HG02623 (cell line): ENCODE data around the gene CISD3.

Experiments
- ATAC-seq: cut with Tn5 transposase; IDR thresholded peaks from one replicate; pipeline ENCODE4 v1.9.1; 2021; ENCODE audit warnings: moderate library complexity; ENCODE audit not compliant: unreplicated experiment

The CISD3 gene

GRCh38 chr17:38742411-38743308 lies 12.5 kb downstream of the CISD3 start:
- no peak for ATAC-seq

- no peak for ATAC-seq
Measured at GRCh38 chr17:38743556-38744171, 13.5 kb downstream of the CISD3 start.

GRCh38 chr17:38745545-38745944 lies 15.4 kb downstream of the CISD3 start:
- no peak for ATAC-seq

- no peak for ATAC-seq
Measured at GRCh38 chr17:38746004-38746848, 16.1 kb downstream of the CISD3 start.

GRCh38 chr17:38746849-38747462 lies 16.8 kb downstream of the CISD3 start:
- no peak for ATAC-seq

GRCh38 chr17:38747463-38748148 lies 17.5 kb downstream of the CISD3 start:
- no peak for ATAC-seq

GRCh38 chr17:38748149-38748891 lies 18.2 kb downstream of the CISD3 start, which contains the start of gene PCGF2:
Gene PCGF2 (minus strand): TSS chr17:38748336. CDS start chr17:38740402, 7,934 bp downstream.
- ATAC-seq = no peak

- ATAC-seq = no peak
Measured at GRCh38 chr17:38748892-38749222, 18.7 kb downstream of the CISD3 start.

- no peak for ATAC-seq
Measured at GRCh38 chr17:38749223-38750043, 19.3 kb downstream of the CISD3 start.

GRCh38 chr17:38750044-38750311 lies 19.8 kb downstream of the CISD3 start:
- ATAC-seq = no peak

GRCh38 chr17:38750312-38751121 lies 20.4 kb downstream of the CISD3 start:
- no peak for ATAC-seq

GRCh38 chr17:38751144-38751807 lies 21.1 kb downstream of the CISD3 start:
- no peak for ATAC-seq

GRCh38 chr17:38751808-38752307 lies 21.7 kb downstream of the CISD3 start:
- no peak for ATAC-seq

- peak; percentile 89 for ATAC-seq
Measured at GRCh38 chr17:38752308-38753070, 22.3 kb downstream of the CISD3 start, which contains the start of gene PSMB3. Gene PSMB3 (plus strand): TSS chr17:38752741. CDS start chr17:38752827, 86 bp downstream.

GRCh38 chr17:38753071-38753506 lies 22.9 kb downstream of the CISD3 start:
- ATAC-seq = no peak

GRCh38 chr17:38761612-38762011 lies 31.5 kb downstream of the CISD3 start:
- ATAC-seq = no peak

- no peak for ATAC-seq
Measured at GRCh38 chr17:38762231-38762630, 32.1 kb downstream of the CISD3 start.
